Progenitor cell of endocrine pancreas (in vitro differentiated cells): ENCODE measurements around the gene DLEU7. TPM values are rescaled to one million over a fixed set of nuclear protein-coding genes. Genes with fewer than 3 reads are reported as not detected.

Experiments
- DNase-seq: peaks from one replicate; pipeline ENCODE4 v3.0.0; 2021; ENCODE audit warnings: low spot score; ENCODE audit not compliant: unreplicated experiment
- H3K27ac Mint-ChIP-seq: 2 replicates; pipeline ENCODE4 v1.8.0; 2021; ENCODE audit warnings: mild to moderate bottlenecking, moderate library complexity, mixed read lengths
- H3K27me3 Mint-ChIP-seq: 2 replicates; pipeline ENCODE4 v1.8.0; 2021; ENCODE audit warnings: mixed read lengths
- H3K36me3 Mint-ChIP-seq: 2 replicates; pipeline ENCODE4 v1.8.0; 2022; ENCODE audit warnings: mixed read lengths; ENCODE audit not compliant: insufficient read depth
- H3K4me1 Mint-ChIP-seq: 2 replicates; pipeline ENCODE4 v1.8.0; 2021; ENCODE audit warnings: low read depth, mixed read lengths
- H3K4me3 Mint-ChIP-seq: 2 replicates; pipeline ENCODE4 v1.8.0; 2021; ENCODE audit warnings: low read depth, mild to moderate bottlenecking, moderate library complexity, mixed read lengths
- H3K9me3 Mint-ChIP-seq: 2 replicates; pipeline ENCODE4 v1.8.0; 2021; ENCODE audit warnings: low read depth, mixed read lengths
- total RNA-seq: library from RNA; stranded (reverse); gene quantifications from 2 replicates; pipeline ENCODE4 v1.2.1, GENCODE V29; 2021
- TF ChIP-seq, protein P1 (sequence below): fragments of 200-600 bp; sonication (generic); IDR thresholded peaks from one replicate; pipeline ENCODE4 v1.5.0; 2021; ENCODE audit warnings: antibody characterized with exemption, mild to moderate bottlenecking; ENCODE audit not compliant: unreplicated experiment

DLEU7 gene
- total RNA-seq, 1 donor from 2014 or later = 0.50 TPM

DNA sequence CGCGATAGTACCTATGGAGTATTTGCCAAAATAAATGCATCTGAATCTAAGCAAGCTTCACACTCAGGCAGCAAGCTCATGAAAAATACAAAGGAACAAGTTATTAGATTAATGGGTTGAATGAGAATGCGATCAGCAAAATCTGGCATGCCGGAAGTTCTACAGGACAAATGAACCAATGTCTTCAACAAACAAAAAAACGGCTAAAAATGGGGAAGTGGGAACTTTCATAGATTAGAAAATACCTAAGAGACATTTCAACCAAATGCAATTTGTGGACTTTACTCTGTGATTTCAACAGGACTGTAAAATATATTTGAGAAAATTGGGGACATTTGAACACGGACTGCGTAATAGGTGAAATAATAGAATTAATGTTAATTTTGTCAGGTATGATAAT is 43.7 kb upstream of the DLEU7 start:
- H3K4me1 Mint-ChIP-seq = no peaks in the 10 kb centered on the region
- no peak overlapping the region for H3K4me3 Mint-ChIP-seq
- DNase-seq = no peak
- no peak overlapping the region for H3K27ac Mint-ChIP-seq
- H3K9me3 Mint-ChIP-seq = peaks cover 3% of the 10 kb centered on the region
- H3K27me3 Mint-ChIP-seq = peaks cover 4% of the 10 kb centered on the region
- TF ChIP-seq, protein P1, sequence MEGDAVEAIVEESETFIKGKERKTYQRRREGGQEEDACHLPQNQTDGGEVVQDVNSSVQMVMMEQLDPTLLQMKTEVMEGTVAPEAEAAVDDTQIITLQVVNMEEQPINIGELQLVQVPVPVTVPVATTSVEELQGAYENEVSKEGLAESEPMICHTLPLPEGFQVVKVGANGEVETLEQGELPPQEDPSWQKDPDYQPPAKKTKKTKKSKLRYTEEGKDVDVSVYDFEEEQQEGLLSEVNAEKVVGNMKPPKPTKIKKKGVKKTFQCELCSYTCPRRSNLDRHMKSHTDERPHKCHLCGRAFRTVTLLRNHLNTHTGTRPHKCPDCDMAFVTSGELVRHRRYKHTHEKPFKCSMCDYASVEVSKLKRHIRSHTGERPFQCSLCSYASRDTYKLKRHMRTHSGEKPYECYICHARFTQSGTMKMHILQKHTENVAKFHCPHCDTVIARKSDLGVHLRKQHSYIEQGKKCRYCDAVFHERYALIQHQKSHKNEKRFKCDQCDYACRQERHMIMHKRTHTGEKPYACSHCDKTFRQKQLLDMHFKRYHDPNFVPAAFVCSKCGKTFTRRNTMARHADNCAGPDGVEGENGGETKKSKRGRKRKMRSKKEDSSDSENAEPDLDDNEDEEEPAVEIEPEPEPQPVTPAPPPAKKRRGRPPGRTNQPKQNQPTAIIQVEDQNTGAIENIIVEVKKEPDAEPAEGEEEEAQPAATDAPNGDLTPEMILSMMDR = no peak
- H3K36me3 Mint-ChIP-seq = peaks cover 1% of the 10 kb centered on the region

DNA sequence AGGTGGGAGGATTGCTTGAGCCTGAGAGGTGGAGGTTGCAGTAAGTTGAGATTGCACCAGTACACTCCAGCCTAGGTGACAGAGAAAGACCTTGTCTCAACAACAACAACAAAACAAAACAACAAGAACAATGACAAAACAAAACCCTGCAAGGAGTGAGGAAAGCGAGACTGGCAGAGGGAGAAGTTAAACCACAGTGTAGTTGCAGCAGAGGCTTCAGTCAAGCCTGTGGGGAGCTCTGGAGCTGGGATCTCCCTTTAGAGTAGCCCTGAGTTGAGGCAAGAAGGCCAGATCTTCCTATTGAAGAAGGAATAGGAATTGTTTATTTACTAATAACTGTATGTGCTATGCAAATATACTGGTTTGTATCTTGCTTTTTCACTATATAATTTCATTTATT is 40.8 kb upstream of the DLEU7 start:
- Mint-ChIP-seq H3K9me3 (peaks cover 3% of the 10 kb centered on the region), H3K27ac (no peak overlapping the region), H3K27me3 (no peaks in the 10 kb centered on the region), H3K4me1 (no peaks in the 10 kb centered on the region), H3K4me3 (no peak overlapping the region), H3K36me3 (peaks cover 1% of the 10 kb centered on the region)
- TF ChIP-seq, protein P1 = no peak
- no peak for DNase-seq

DNA sequence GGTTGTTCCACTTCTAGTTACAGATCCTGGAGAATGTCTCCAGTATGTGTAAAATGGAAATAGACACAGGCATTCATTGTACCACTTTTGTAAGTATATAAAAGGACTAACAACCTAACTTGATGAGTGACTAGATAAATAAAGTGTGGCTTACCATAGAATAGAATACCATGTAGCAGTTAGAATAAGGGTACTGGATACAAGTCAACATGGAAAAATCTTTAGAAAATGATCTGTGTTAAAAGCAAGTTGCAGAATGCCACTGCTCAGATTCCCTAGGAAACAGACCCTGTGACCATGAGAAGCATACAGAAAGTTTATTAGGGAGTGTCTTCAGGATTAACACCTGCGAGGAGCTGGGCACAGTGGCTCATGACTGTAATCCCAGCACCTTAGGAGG is 40.2 kb upstream of the DLEU7 start:
- Mint-ChIP-seq H3K9me3 (peaks cover 3% of the 10 kb centered on the region), H3K27me3 (no peaks in the 10 kb centered on the region), H3K4me3 (no peak overlapping the region), H3K36me3 (peaks cover 1% of the 10 kb centered on the region), H3K27ac (no peak overlapping the region), H3K4me1 (no peaks in the 10 kb centered on the region)
- TF ChIP-seq, protein P1 = no peak
- no peak for DNase-seq

DNA sequence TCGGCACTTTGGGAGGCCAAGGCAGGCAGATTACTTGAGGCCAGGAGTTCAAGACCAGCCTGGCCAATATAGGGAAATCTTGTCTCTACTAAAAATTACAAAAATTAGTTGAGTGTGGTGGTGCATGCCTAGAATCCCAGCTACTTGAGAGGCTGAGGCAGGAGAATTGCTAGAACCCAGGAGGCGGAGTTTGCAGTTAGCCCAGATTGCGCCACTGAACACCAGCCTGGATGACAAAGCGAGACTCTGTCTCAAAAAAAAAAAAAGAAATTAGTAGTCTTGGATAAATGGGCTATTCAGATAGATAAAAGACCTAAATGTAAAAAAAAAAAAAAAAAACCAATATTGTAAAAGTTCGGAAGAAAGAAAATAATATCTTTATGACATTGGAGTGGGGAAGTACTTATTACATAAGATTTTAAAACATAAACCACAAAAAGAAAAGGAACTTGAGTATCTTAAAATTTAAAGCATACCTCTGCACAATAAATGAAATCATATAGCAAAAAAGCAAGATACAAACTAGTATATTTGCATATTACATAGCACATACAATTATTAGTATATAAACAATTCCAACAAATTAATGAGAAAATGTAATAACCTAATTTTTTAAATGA is 39.4 kb upstream of the DLEU7 start:
- Mint-ChIP-seq H3K4me1 (no peaks in the 10 kb centered on the region), H3K9me3 (peaks cover 3% of the 10 kb centered on the region), H3K36me3 (peaks cover 1% of the 10 kb centered on the region), H3K27me3 (no peaks in the 10 kb centered on the region), H3K27ac (no peak overlapping the region), H3K4me3 (no peak overlapping the region)
- TF ChIP-seq, protein P1 = no peak
- DNase-seq = no peak

DNA sequence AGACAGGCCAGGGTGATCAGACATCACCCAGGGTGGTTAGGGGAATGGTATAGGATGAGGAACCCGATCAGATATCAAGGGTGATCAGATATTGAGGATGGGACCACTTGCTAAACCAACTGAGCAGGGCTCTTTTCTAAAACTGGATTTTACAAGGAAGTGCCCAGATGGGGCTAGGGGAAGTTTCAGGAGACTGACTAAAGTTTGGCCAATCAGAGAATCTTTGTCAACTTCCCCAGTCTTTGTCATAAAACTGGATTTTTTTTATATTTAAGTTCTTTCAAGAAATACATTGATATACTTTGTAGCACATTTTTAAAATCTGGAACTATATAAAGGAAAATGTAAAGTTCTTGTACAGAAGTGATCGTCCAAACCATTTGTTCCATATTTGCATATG is 30.5 kb upstream of the DLEU7 start:
- Mint-ChIP-seq H3K4me1 (no peaks in the 10 kb centered on the region), H3K36me3 (no peaks in the 10 kb centered on the region), H3K27ac (no peak overlapping the region), H3K4me3 (no peak overlapping the region), H3K27me3 (no peaks in the 10 kb centered on the region), H3K9me3 (no peaks in the 10 kb centered on the region)
- DNase-seq = no peak
- TF ChIP-seq, protein P1 = no peak
